Endothelial cell of umbilical vein (primary cell): Measurements from ENCODE around the gene ITPR1. TPM values are rescaled to one million over a fixed set of nuclear protein-coding genes. Genes with fewer than 3 reads are reported as not detected.

Experiments used
- BruUV-seq: library from RNA; stranded (reverse); fragments of 400-500 nt; replicated peaks from 2 replicates; lab custom pipeline; 2021; lab: Mats Ljungman, UMichigan
- CTCF ChIA-PET: fragments of 300-600, 350-600 bp; sonication (Branson Sonifier 250); formaldehyde crosslinking; loops from one replicate; lab custom pipeline; 2021; ENCODE audit warnings: antibody characterized with exemption, inconsistent platforms; lab: Charles Lee
- POLR2A ChIA-PET: fragments of 300-600, 350-600 bp; sonication (Branson Sonifier 250); formaldehyde crosslinking; loops from one replicate; lab custom pipeline; 2021; ENCODE audit warnings: antibody characterized with exemption, inconsistent platforms; lab: Charles Lee
- DNase-seq: peaks from one replicate; pipeline ENCODE4 v3.0.0-alpha.2; 2011; ENCODE audit warnings: low read depth, low spot score
- FAIRE-seq: peaks from 2 replicates; lab custom pipeline; 2011; peaks lifted over from hg19 to GRCh38; lab: Jason Lieb, UNC
- H2AFZ ChIP-seq: 2 replicates; pipeline ENCODE4 v1.6.0; 2012; ENCODE audit warnings: low read depth, low read length, control low read depth, inconsistent platforms
- H3K27ac ChIP-seq: 2 replicates; pipeline ENCODE4 v1.5.1; 2011; ENCODE audit warnings: low read depth, mild to moderate bottlenecking, control low read depth, low read length, moderate library complexity; ENCODE audit not compliant: insufficient read depth
- H3K27me3 ChIP-seq, 2 experiments: 2 replicates each; pipeline versions ENCODE4 v1.6.0 to v1.6.1; 2011; ENCODE audit warnings: low read length in 2 of 2, mixed read lengths in 1 of 2; ENCODE audit not compliant: control insufficient read depth in 2 of 2, insufficient read depth in 2 of 2
- H3K36me3 ChIP-seq, 2 experiments: 2 replicates in 1 of 2; 3 replicates in 1 of 2; pipeline ENCODE4 v1.5.1; 2011; ENCODE audit warnings: low read length in 2 of 2, mild to moderate bottlenecking in 1 of 2, moderate library complexity in 1 of 2; ENCODE audit not compliant: control insufficient read depth in 2 of 2, insufficient read depth in 2 of 2; ENCODE audit errors: extremely low read depth in 1 of 2
- H3K4me1 ChIP-seq: 3 replicates; pipeline ENCODE4 v1.5.1; 2011; ENCODE audit warnings: mild to moderate bottlenecking, low read length; ENCODE audit not compliant: control insufficient read depth, insufficient read depth; ENCODE audit errors: extremely low read depth
- H3K4me2 ChIP-seq: 2 replicates; pipeline ENCODE4 v1.6.1; 2011; ENCODE audit warnings: low read length, control low read depth, mixed read lengths; ENCODE audit not compliant: insufficient read depth
- H3K4me3 ChIP-seq, 3 experiments: fragments of 200-600 bp in 1 of 3; sonication (generic), shearing (Covaris generic) in 1 of 3; replicated peaks in 1 of 3; 2 replicates each; pipeline ENCODE4 v1.5.1; 2011 to 2016; ENCODE audit warnings: control low read depth in 3 of 3, low read length in 3 of 3, mild to moderate bottlenecking in 2 of 3, inconsistent platforms in 1 of 3, low read depth in 1 of 3, moderate library complexity in 1 of 3; ENCODE audit not compliant: insufficient read depth in 1 of 3
- H3K79me2 ChIP-seq: 2 replicates; pipeline ENCODE4 v1.6.0; 2012; ENCODE audit warnings: low read length, inconsistent platforms; ENCODE audit not compliant: control insufficient read depth, insufficient read depth
- H3K9ac ChIP-seq: replicated peaks from 2 replicates; pipeline ENCODE3; 2011; ENCODE audit warnings: low read length, control low read depth; ENCODE audit not compliant: insufficient read depth; ENCODE audit errors: extremely low read depth
- H3K9me1 ChIP-seq: replicated peaks from 3 replicates; pipeline ENCODE4 v1.6.0; 2011; ENCODE audit warnings: mild to moderate bottlenecking, low read length; ENCODE audit not compliant: control insufficient read depth, insufficient read depth; ENCODE audit errors: extremely low read depth
- H3K9me3 ChIP-seq: replicated peaks from 2 replicates; pipeline ENCODE4 v1.5.1; 2012; ENCODE audit warnings: low read length, inconsistent platforms; ENCODE audit not compliant: control insufficient read depth, insufficient read depth
- H4K20me1 ChIP-seq: replicated peaks from 2 replicates; pipeline ENCODE3; 2011; ENCODE audit warnings: mild to moderate bottlenecking, low read length; ENCODE audit not compliant: control insufficient read depth, insufficient read depth; ENCODE audit errors: extremely low read depth
- CTCF ChIP-seq, 2 donors: IDR thresholded peaks; 1 replicate in 1 of 2; 2 replicates in 1 of 2; pipeline ENCODE4 v1.5.1; 2011; ENCODE audit warnings: low read length in 2 of 2, mild to moderate bottlenecking in 2 of 2, moderate library complexity in 2 of 2, control low read depth in 1 of 2, inconsistent platforms in 1 of 2, low read depth in 1 of 2; ENCODE audit not compliant: insufficient read depth in 1 of 2; ENCODE audit errors: extremely low read depth in 1 of 2
- EZH2 ChIP-seq: IDR thresholded peaks from 2 replicates; pipeline ENCODE4 v1.6.1; 2012; ENCODE audit warnings: borderline replicate concordance, low read depth, mild to moderate bottlenecking, moderate library complexity, low read length, inconsistent platforms; ENCODE audit not compliant: severe bottlenecking
- FOS ChIP-seq: IDR thresholded peaks from 2 replicates; pipeline ENCODE4 v1.6.1; 2011; ENCODE audit warnings: mild to moderate bottlenecking, low read length, moderate library complexity, borderline replicate concordance; ENCODE audit not compliant: insufficient read depth
- GATA2 ChIP-seq: IDR thresholded peaks from 2 replicates; pipeline ENCODE4 v1.7.0; 2011; ENCODE audit warnings: low read depth, mild to moderate bottlenecking, moderate library complexity, mixed read lengths, low read length; ENCODE audit not compliant: insufficient read length, insufficient read depth
- JUN ChIP-seq: IDR thresholded peaks from 2 replicates; pipeline ENCODE4 v1.6.1; 2011; ENCODE audit warnings: borderline replicate concordance, low read depth; ENCODE audit not compliant: insufficient read length, insufficient read depth
- MYC ChIP-seq: IDR thresholded peaks from one replicate; pipeline ENCODE4 v1.6.1; 2011; ENCODE audit warnings: mild to moderate bottlenecking, low read depth, low read length
- POLR2A ChIP-seq: IDR thresholded peaks from 2 replicates; pipeline ENCODE4 v1.6.1; 2012; ENCODE audit warnings: low read depth, mild to moderate bottlenecking, control low read depth, low read length
- POLR2AphosphoS5 ChIP-seq: IDR thresholded peaks from 2 replicates; pipeline ENCODE4 v1.6.1; 2012; ENCODE audit warnings: low read depth, mild to moderate bottlenecking, control low read depth, low read length, moderate library complexity; ENCODE audit not compliant: insufficient read depth
- dilution Hi-C: fragments of 300-500 bp; cut with MboI; formaldehyde crosslinking; loops from one replicate; pipeline ENCODE4 v1.15.0; 2019; ENCODE audit warnings: low sequenced_read_pairs; ENCODE audit not compliant: extremely low pct_ligation_motif_present
- intact Hi-C: fragments of 100-400 bp; cut with micrococcal nuclease; formaldehyde crosslinking; loops from one replicate; pipeline ENCODE4 v1.10.0; 2022
- polyA plus RNA-seq, 4 experiments: library from polyadenylated mRNA; depleted of rRNA in 3 of 4; stranded (reverse) in 3 of 4; unstranded in 1 of 4; fragments of >200 nt; gene quantifications; 2 replicates each; pipeline versions ENCODE4 v1.2.1 to v1.2.3, GENCODE V29; 2011 to 2012; ENCODE audit warnings: missing spikeins in 1 of 4
- total RNA-seq: library from RNA; stranded (reverse); gene quantifications from 2 replicates; pipeline ENCODE4 v1.2.3, GENCODE V29; 2021
- TF ChIP-seq, protein P1 (sequence below): IDR thresholded peaks from 2 replicates; pipeline ENCODE4 v1.6.1; 2011; ENCODE audit not compliant: insufficient read depth, insufficient read length

ITPR1 gene
- total and polyA plus RNA-seq, 2 donors (not counting 3 experiments of a cell fraction or from before 2014, with no cell fraction given) = 5.1 to 16.1 TPM

DNA sequence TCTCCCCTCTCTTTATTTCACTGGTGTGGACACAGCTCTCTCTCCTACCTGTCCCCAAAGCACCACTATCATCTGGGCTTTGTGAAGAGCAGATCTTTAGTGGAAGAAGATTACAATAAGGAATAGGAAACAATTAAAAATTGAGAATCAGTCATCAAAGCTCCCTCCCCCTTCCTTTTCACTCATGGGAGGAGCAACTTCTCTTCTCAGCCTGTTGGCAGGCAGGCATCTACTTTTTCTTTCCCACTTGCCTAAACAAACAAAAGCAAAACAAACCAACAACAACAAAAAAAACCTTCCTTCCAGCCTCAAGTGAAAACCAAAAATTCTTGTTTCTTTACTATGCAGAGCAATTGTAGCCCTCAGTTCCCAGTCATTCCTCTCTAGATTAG, 360.6 kb downstream of the ITPR1 start:
- no peaks in the 10 kb centered on the region for H3K9me1 ChIP-seq
- H3K4me3 ChIP-seq = no peak overlapping the region
- FAIRE-seq = no peak
- H3K79me2 ChIP-seq = no peaks in the 10 kb centered on the region
- H2AFZ ChIP-seq = peak overlapping the region; percentile 4
- intact Hi-C loops = loop anchor here (1.0 kb wide), 1 partner anchor 22 kb away; no protein-coding TSS in a partner anchor
- POLR2A ChIA-PET = no interaction called here
- no peaks in the 10 kb centered on the region for H3K36me3 ChIP-seq
- TF ChIP-seq JUN = no peak
- TF ChIP-seq MYC = no peak
- TF ChIP-seq CTCF (IDR thresholded peaks at IDR 0.05; ENCODE audit: extremely low read depth in 1 of 2, insufficient read depth in 1 of 2, low read depth in 1 of 2, low read length in 2 of 2) = no peak
- TF ChIP-seq, protein P1, sequence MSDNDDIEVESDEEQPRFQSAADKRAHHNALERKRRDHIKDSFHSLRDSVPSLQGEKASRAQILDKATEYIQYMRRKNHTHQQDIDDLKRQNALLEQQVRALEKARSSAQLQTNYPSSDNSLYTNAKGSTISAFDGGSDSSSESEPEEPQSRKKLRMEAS = no peak
- no peak for TF ChIP-seq EZH2
- no peak for TF ChIP-seq FOS
- TF ChIP-seq POLR2AphosphoS5 = no peak
- no peak for TF ChIP-seq POLR2A
- TF ChIP-seq GATA2 = no peak
- H3K4me2 ChIP-seq = peak overlapping the region; percentile 4
- H3K27me3 ChIP-seq = no peaks in the 10 kb centered on the region
- DNase-seq = peak; percentile 81
- H3K4me1 ChIP-seq = peaks cover 48% of the 10 kb centered on the region
- peak overlapping the region; percentile 86 for H3K27ac ChIP-seq
- H4K20me1 ChIP-seq = no peaks in the 10 kb centered on the region
- H3K9me3 ChIP-seq = no peaks in the 10 kb centered on the region
- CTCF ChIA-PET = interaction anchor here (0.9 to 3.2 kb wide), 10 partner anchors 9 to 204 kb away, joined by 3 to 11 read pairs (median 4); no protein-coding TSS in a partner anchor
- peak overlapping the region; percentile 54 for H3K9ac ChIP-seq
- dilution Hi-C loops = no loop called here
- no TSS peak for BruUV-seq
